Measurements from ENCODE around the gene PFDN2.

The PFDN2 gene

DNA sequence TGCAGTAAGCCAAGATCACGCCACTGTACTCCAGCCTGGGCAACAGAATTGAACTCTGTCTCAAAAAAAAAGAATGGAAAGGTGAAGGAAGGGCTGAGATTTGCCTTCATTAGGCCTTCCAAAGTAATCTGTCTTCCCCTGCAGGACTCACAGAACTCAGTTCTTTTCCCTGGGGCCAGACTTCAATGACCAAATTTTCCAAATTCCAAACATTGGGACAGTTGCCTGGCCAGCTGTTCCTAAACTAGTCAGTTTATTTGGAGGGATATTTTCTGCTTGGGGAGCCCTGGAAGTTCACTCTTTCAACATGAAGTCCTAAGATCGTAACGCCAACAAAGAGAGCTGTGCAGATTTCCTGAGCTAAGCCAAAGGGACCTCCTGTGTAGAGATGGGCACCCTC lies 20.0 kb upstream of the PFDN2 start:
- FAIRE-seq (no peak), DNase-seq (ENCODE audit: insufficient read length, low spot score) (no peak)
- TF ChIP-seq, protein P1, sequence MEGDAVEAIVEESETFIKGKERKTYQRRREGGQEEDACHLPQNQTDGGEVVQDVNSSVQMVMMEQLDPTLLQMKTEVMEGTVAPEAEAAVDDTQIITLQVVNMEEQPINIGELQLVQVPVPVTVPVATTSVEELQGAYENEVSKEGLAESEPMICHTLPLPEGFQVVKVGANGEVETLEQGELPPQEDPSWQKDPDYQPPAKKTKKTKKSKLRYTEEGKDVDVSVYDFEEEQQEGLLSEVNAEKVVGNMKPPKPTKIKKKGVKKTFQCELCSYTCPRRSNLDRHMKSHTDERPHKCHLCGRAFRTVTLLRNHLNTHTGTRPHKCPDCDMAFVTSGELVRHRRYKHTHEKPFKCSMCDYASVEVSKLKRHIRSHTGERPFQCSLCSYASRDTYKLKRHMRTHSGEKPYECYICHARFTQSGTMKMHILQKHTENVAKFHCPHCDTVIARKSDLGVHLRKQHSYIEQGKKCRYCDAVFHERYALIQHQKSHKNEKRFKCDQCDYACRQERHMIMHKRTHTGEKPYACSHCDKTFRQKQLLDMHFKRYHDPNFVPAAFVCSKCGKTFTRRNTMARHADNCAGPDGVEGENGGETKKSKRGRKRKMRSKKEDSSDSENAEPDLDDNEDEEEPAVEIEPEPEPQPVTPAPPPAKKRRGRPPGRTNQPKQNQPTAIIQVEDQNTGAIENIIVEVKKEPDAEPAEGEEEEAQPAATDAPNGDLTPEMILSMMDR (IDR thresholded peaks at IDR 0.05; ENCODE audit: insufficient read depth, missing control alignments): no peak

DNA sequence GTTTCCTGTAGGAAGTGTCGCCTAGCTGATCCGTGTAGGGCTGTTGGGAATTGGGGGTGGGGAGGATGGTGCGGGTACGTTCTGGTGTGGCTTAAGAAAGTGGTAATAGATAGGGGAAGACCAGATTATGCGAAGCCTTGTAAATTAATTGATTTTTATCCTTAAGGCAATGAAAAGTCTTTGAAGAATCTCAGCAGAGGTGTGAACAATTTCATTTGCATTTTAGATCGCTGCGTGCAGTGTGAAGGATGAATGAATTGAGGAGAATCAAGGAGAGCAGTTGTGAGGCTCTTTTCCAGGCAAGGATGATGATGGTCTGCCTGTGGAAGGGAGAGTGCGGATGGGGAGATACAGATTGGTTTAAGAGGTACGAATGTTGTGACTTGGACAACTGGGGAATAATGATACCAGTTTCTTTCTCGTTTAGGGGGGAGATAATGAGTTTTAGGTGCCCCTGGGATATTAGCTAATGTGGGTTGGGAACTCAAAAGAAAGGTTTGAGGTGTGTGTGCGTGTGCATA lies 15.4 kb upstream of the PFDN2 start:
- TF ChIP-seq, protein P1 (IDR thresholded peaks at IDR 0.05; ENCODE audit: insufficient read depth, missing control alignments): no peak
- DNase-seq (ENCODE audit: insufficient read length, low spot score) (no peak), FAIRE-seq (no peak)

DNA sequence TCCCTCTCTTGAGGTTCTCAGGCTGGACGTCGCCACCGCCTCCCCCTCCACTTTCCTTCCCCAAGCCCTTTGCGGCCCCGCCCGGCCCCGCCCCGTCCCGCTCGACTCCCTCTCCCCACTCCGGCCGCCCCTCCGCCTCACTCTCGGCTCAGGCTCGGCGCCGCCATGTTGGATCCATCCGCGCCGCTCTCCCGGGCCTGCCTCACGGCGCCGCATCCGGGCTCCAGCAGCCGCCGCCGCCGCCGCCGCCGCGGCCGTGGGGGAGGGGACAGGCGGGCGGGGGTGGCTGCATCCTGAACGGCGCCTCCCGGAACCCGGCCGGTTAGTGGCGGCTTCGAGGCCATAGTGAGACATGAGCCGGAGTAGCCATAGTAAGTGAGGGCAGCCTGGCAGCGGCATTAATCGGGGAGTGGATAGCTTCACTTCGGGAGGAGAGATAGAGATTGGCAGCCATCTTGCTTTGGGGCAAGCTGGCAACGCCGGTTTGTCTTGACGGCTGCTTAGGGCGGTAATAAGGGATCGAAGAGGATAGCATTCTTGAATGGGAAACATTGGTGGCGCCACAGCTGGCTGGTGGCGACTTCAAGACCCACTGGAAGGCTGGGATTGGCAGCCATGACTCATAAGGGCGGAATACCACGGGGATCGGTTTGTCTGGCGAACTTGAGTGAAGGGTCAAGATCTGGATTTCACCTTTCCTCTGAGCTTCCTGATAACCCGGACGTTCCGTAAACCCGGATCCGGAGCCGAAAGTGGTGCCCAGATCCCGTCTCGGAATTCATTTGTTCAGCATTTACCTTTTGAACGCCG lies 14.8 kb upstream of the PFDN2 start, which contains the start of gene DEDD:
Gene DEDD, minus strand, starts transcription at position 258 of the 810 bp plus-strand sequence. CDS start 8,205 bp downstream, outside the sequence.
- DNase-seq (ENCODE audit: insufficient read length, low spot score): peak; percentile 83
- peak; percentile 70 for FAIRE-seq

DNA sequence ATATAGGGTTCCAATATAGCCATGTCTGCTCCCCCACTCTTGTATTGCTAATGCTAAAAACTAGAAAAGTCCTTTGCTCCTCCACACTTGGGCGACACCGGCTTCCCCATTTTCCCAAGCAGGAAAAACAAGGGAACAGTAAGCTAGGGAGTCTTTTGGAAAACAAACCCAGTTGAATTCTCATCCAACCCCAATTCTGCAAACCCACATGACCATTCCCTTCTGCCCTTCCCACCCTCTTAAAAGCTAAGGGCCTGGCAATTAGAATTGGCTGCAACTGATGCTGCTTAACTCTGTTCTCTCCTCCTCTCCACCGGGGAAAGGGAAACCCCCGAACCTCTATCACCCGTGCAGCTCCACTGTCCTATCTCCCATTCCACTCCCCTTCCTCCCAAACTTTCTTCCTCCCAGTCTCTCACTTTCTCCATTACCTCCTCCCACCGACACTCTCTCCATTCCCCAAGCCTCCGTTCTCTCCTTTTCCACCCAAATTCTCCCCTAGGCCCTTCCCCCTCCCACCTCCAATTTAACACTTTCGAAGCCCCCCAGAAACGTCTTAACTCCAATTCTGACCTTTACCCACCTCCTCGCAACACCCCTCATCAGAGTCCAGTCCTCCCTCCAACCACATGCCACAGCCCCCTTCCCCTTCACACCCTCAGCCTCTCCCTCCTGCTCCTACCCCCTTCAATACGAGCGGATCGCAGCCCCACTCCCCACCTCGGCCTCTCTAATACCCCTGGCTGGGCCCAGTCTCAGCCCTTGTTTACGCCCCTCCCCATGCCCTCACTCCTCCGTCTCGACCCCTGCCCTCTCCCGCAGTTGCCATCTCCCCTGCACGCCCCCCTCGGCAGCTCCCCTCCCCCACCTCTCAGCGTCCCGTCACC lies 13.9 kb upstream of the PFDN2 start:
- TF ChIP-seq, protein P1 (IDR thresholded peaks at IDR 0.05; ENCODE audit: insufficient read depth, missing control alignments): no peak
- FAIRE-seq (no peak), DNase-seq (ENCODE audit: insufficient read length, low spot score) (no peak)

More for the DNA sequence above, 14.8 kb upstream of the PFDN2 start, which contains the start of gene DEDD:
- TF ChIP-seq, protein P1 (IDR thresholded peaks at IDR 0.05; ENCODE audit: insufficient read depth, missing control alignments): peak; percentile 25

DNA sequence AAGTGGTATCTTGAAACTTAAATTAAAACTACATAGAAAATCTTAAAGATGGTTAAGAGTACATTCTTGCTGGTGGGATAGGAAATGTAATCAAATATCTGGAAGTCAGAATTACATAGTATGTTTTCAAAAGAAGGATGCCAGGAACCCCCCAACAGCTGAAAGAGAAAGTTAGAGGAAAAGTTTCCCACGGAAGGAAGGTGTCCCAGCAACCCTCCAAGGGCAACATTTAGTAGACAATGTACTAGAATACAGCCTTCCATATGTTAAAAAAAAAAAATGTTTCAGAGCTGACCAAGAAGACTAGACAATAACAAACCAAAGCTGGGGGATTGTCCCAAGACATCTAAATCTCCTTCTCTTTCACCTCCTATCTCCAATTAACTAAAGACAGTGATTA lies 12.4 kb upstream of the PFDN2 start:
- DNase-seq (ENCODE audit: insufficient read length, low spot score) (no peak), FAIRE-seq (no peak)
- TF ChIP-seq, protein P1 (IDR thresholded peaks at IDR 0.05; ENCODE audit: insufficient read depth, missing control alignments): no peak

DNA sequence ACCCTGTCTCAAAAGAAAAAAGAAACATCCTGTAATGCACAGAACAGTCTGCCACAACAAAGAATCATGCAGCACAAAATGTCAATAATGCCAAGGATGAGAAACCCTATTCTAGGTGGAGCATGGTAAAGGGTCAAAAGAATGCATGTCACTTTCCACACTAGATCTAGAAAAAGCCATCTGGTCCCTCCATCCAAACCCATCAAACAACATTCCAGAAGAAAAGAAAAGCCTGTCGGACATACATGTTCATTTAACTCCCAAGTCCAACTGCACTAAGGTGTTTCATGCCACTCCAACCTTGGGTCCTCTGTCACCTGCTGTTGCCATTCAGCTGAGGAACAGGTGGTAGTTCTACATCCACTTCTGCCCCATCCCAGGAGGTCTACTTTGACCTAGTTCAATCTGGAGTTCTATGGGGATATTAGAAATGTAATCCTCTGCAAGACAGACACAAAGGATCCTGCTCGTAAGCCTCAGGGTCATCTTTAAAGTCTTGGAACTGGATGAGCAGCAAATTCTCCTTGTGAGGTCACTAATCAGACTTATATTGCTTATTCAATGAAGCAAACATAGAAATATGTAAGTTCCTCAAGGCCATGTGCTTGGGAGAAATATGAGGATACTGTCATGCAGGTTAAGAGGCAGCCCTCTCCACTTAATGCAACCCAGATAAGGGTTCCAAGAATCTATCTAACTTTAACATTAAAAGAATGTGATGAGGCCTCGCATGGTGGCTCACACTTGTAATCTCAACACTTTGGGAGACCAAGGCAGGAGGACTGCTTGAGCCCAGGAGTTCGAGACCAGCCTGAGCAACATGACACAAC lies 11.0 kb upstream of the PFDN2 start:
- TF ChIP-seq, protein P1 (IDR thresholded peaks at IDR 0.05; ENCODE audit: insufficient read depth, missing control alignments): no peak
- FAIRE-seq (no peak), DNase-seq (ENCODE audit: insufficient read length, low spot score) (no peak)
